NCI-H510A treated with DMSO at 0.1 percent for 48 hours (cell line): Measurements from ENCODE around the gene SHROOM1.
"Not testable (repeated sequence)": the region's sequence is repeated elsewhere in the genome, so short reads cannot be mapped to it uniquely, and the experiment has no call there.

Experiments
- DNase-seq: peaks from one replicate; lab custom pipeline; 2025; lab: John Stamatoyannopoulos, UW

The SHROOM1 gene

DNA sequence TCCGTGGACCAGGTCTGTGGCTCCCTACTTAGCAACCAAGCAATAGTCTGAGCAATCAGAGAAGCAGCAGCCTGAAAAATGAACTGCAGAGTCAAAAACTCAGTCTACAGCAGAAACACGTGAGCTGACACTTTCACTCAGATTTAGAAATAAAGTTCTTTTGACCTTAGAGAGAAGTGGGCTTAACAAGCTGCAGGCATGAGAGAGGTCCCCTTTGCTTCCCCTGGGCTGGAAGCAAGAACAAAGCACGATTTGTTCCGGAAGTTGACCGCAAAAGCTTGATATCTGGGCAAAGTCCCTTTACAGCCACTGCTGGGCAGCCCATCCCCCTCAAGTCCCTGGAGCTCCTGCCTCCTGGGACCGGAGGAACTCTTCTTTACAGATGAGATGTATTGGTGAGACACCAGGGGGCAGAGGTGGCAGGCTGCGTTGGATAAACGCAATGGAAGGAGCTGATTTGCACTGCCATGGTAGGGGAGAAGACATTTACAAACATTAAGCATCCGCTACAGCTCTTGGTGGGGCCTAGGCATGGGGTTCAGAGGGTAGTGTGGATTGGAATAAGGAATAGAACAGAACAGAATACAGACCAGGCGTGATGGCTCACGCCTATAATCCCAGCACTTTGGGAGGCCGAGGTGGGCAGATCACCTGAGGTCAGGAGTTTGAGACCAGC lies 23.1 kb downstream of the SHROOM1 start:
- no peak for DNase-seq

DNA sequence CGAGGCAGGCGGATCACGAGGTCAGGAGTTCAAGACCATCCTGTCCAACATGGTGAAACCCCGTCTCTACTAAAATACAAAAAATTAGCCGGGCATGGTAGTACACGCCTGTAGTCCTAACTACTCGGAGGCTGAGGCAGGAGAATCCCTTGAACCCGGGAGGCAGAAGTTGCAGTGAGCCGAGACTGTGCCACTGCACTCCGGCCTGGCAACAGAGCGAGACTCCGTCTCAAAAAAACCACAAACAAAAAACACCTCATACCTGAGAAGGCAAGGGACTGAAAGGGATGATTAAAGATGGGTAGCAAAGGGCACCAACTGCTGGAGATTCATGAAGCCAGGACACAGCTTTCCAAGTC lies 23.7 kb downstream of the SHROOM1 start:
- not testable (repeated sequence) for DNase-seq

DNA sequence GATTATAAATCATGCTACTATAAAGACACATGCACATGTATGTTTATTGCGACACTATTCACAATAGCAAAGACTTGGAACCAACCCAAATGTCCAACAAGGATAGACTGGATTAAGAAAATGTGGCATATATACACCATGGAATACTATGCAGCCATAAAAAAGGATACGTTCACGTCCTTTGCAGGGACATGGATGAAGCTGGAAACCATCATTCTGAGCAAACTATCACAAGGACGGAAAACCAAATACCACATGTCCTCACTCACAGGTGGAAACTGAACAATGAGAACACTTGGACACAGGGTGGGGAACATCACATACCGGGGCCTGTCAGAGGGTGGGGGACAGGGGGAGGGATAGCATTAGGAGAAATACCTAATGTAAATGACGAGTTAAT lies 24.6 kb downstream of the SHROOM1 start:
- not testable (repeated sequence) for DNase-seq

- DNase-seq = not testable (repeated sequence)
These were observed 26.2 kb downstream of the SHROOM1 start for GRCh38 chr5:132804219-132804618.

DNA sequence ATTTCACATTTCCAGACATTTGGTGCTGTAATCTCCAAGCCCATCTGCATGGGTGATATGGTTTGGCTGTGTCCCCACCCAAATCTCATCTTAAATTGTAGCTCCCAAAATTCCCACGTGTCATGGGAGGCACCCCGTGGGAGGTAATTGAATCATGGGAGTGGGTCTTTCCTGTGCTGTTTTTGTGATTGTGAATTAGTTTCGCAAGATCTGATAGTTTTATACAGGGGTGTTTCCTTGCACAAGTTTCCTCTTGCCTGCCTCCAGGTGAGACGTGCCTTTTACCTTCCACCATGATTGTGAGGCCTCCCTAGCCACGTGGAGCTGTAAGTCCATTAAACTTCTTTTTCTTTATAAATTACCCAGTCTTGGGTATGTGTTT lies 27.8 kb downstream of the SHROOM1 start:
- DNase-seq = not testable (repeated sequence)

DNA sequence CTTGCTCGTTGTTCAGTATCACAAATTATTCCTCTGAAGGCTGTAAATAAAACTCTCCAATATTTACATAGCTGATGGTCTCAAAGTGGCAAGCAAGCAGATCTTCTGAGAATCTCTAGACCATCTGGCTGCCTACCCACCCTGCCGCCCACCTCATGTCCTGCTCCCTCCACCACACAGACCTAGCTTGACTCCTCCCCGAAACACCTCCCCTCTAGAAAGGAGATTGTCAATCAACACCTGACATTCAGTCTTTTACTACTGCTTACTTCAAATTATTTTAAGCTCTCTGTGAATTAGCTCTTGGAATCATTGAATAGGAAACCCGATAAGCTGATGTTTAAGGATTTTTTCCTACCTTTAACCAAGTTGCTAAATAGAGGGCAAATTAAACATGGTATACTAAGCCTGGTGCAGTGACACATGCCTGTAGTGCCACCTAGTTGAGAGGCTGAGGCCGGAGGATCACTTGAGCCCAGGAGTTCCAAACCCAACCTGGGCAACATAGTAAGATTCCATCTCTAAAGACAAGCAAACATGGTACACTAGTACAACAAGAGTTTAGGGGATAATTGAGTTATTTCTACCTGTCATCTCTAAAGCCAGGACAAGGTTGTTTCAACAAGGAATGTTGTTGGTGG lies 28.3 kb downstream of the SHROOM1 start:
- DNase-seq = no peak

- no peak for DNase-seq
These were observed 29.9 kb downstream of the SHROOM1 start for GRCh38 chr5:132800545-132800944.

DNA sequence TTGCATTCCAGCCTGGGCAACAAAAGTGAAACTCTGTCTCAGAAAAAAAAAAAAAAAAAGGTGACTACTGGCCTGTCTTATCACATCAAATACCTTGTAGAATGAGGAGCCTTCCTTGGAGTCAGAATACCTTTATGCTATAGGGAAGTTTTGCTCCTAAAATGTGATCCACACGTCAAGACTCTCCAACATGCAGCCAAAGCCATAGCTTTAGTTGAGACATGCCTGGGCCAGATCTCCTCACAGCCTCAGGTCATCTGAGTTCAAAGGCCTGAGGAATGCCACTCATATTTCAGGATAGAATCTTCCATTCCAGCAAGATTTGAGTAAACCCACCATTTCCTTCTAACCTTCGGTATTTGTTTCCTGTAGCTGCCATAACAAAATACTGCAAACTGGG lies 31.1 kb downstream of the SHROOM1 start:
- no peak for DNase-seq

GRCh38 chr5:132797651-132798050 lies 32.8 kb downstream of the SHROOM1 start:
- DNase-seq = no peak

DNA sequence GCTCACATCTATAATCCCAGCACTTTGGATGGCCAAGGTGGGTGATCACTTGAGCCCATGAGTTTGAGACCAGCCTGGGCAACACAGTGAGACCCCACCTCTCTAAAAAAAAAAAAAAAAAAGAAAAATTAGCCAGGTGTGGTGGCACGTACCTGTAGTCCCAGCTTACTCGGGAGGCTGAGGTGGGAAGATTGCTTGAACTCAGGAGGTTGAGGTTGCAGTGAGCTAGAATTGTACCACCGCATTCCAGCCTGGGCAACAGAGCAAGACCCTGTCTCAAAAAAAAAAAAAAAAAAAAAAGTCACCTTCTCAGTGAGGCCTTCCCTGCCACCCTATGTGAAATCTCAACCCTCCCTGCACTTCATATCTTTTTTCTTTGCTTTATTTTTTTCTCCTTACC lies 39.4 kb downstream of the SHROOM1 start:
- DNase-seq = no peak

- DNase-seq = no peak
These were observed 40.1 kb downstream of the SHROOM1 start for GRCh38 chr5:132790201-132790865.

DNA sequence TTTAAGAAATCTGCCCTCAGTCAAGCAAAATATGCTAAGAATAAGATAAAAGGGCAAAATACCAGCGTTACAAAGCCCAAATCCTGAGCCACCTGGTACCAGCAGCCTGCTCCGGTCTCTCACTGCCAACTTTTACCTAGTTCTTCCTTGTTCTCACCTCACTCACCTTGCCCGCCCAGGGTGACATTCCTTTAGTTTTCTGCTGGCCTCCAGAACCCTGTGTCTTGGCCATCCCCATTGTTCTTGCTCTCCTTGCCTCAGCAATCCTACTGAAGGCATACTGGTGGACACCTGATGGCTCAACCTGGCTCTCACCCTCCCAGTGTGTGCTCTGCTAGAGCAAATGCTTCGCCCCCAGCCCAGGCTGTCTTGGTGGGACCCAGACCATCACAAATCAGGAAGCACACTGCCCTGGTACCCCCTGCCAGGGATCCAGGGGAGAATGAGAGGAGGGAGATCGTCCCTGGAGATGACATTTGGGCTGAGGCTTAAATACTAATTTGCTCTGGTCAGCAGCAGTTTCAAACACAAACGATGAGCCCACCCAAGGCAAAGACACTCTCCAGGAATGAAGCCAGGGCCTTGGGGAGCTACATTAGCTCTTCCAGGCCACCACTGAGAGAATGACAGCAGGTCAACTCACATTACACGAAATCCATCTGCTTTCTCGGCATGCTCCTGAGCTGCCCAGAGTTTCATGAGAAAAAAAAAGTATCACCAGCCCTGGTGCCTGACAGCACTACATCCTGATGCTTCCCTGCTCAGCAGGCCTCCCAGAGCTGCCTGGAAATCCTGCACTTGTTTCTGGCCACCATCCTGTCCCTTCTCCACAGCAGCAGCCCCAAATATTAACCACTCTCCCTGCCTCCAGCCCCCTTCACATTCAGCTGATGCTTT lies 41.2 kb downstream of the SHROOM1 start:
- DNase-seq = no peak

GRCh38 chr5:132788508-132788907 lies 41.9 kb downstream of the SHROOM1 start:
- DNase-seq = no peak

DNA sequence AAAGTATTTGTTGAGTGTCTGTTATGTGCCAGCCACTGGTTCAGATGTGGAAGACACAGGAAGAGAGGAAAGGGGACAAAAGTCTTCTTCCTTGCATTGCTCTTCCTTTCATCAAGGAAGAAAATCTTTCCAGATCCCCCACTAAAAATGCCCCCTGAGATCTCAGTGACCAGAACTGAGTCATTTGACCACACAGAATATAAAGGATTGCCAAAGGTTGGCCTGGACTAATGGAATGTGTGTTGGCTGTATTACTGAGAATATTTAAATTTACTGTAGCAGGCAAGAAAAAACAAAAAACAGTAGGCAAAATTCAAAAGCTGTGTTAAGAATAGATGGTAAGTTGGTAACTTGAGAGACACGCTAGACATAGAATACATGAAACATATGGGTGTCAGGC lies 43.4 kb downstream of the SHROOM1 start:
- no peak for DNase-seq

DNA sequence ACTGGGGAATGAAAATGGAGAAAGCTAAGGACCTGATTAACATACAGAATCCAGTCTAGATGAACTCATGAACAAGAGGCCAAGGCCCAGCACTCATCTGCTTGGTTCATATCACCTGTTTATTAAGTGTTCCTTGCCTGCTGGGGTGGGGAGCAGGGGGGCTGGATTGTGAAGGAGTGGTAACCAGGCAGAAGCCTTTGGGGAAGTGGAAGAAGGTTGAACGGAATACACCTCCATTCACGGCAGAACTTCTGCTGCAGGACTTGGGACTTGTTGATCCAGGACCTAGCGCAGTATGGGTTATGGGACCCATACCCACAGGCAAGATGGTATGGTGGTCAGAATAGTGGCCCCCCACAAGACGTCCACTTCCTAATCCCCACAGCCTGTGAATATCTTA lies 44.6 kb downstream of the SHROOM1 start:
- DNase-seq = no peak

GRCh38 chr5:132785365-132785764 lies 45.1 kb downstream of the SHROOM1 start:
- no peak for DNase-seq

GRCh38 chr5:132782101-132782500 lies 48.3 kb downstream of the SHROOM1 start:
- DNase-seq = no peak

- no peak for DNase-seq
These were observed 49.4 kb downstream of the SHROOM1 start for GRCh38 chr5:132781029-132781428.

DNA sequence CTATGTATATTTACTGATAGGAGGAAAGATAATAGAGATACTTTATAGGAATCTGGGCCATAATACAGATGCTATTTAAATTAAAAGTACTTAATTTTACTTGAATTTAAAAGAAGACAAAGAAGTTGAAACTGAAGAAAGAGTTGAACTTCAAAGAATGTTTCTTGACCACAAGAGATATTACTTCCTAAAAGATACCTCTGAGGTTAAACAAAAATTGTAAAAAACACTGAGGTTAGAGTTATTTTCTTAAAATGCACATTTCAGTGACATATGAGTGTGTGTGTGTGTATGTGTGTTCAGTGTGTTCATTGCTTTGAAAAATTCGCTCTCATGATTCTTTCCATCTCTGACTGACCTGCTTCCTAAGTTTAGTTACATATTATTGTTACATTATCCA lies 49.9 kb downstream of the SHROOM1 start:
- no peak for DNase-seq

- no peak for DNase-seq
These were observed 50.5 kb downstream of the SHROOM1 start for GRCh38 chr5:132779961-132780360.

- DNase-seq = no peak
These were observed 51.6 kb downstream of the SHROOM1 start for GRCh38 chr5:132778856-132779255.

- no peak for DNase-seq
These were observed 52.3 kb downstream of the SHROOM1 start for GRCh38 chr5:132778129-132778528.
